ENCODE results near the gene ACTN1. TPM values are rescaled to one million over a fixed set of nuclear protein-coding genes. Genes with fewer than 3 reads are reported as not detected.

ACTN1 gene
- total and polyA plus RNA-seq, 2 of the 8 experiments (the other 6 are each of a cell fraction or from before 2014, with no cell fraction given), result 236 to 262 TPM

DNA sequence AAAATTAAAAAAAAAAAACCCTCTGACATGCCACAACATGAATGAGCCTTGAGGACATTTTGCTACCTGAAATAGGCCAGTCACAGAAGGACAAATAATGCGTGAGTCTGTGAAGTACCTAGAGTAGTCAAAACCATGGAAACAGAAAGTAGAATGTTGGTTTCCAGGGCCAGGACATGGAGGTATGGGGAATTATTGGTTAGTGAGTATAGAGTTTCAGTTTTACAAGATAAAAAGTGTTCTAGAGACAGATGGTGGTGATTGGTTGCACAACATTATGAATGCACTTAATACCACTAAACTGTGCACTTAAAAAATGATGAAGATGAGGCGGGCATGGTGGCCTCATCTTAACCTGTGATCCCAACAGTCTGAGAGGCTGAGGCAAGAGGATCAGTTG, 138.6 kb downstream of the ACTN1 start:
- H3K79me2 ChIP-seq (ENCODE audit: control insufficient read depth in 1 of 2, insufficient read depth in 2 of 2, low read length in 2 of 2), result no peaks in the 10 kb centered on the region
- H3K4ac ChIP-seq (replicated peaks; ENCODE audit: insufficient read length, low read depth, low read length), result no peak overlapping the region
- H2BK15ac ChIP-seq (ENCODE audit: low read length), result no peak overlapping the region
- H3K27ac ChIP-seq (ENCODE audit: low read depth, low read length), result no peak overlapping the region
- no peak overlapping the region for H4K5ac ChIP-seq (ENCODE audit: insufficient read length, low read depth, low read length)
- H3K4me3 ChIP-seq (ENCODE audit: extremely low read depth in 1 of 4, insufficient read depth in 2 of 4, low read depth in 3 of 4, low read length in 4 of 4), result no peak overlapping the region
- no peak overlapping the region for H2AFZ ChIP-seq (ENCODE audit: low read length)
- no peak overlapping the region for H2AK5ac ChIP-seq (ENCODE audit: low read depth, low read length)
- ChIA-PET CTCF (ENCODE audit: partially characterized antibody) (interaction anchor here (1.1 to 5.8 kb wide), 2 partner anchors 12 to 15 kb away, joined by 3 to 47 read pairs; no protein-coding TSS in a partner anchor), POLR2A (ENCODE audit: partially characterized antibody) (interaction anchor here (0.6 kb wide), 1 partner anchor 667 kb away, joined by 3 read pairs; no protein-coding TSS in a partner anchor)
- no peak overlapping the region for H2BK20ac ChIP-seq (ENCODE audit: low read length)
- no peaks in the 10 kb centered on the region for H3K79me1 ChIP-seq (ENCODE audit: low read depth, low read length)
- H3K9me3 ChIP-seq (ENCODE audit: insufficient read depth in 2 of 2, low read depth in 1 of 2, low read length in 1 of 2), result no peaks in the 10 kb centered on the region
- no peak overlapping the region for H3K4me2 ChIP-seq (ENCODE audit: insufficient read depth in 1 of 2, low read depth in 2 of 2, low read length in 2 of 2)
- H4K20me1 ChIP-seq (replicated peaks in 1 of 2; ENCODE audit: control insufficient read depth in 1 of 2, insufficient read depth in 2 of 2, low read length in 2 of 2), result no peaks in the 10 kb centered on the region
- no peak overlapping the region for H3K18ac ChIP-seq (ENCODE audit: extremely low read depth, low read length)
- no peak overlapping the region for H3K23ac ChIP-seq (ENCODE audit: insufficient read length)
- peaks cover 0 to 6% (median 3%) of the 10 kb centered on the region in 4 experiments; a peak in 5 of 7 replicates for H3K4me1 ChIP-seq (replicated peaks in 1 of 4; ENCODE audit: control insufficient read depth in 3 of 4, insufficient read depth in 4 of 4, low read length in 3 of 4)
- H2BK12ac ChIP-seq (ENCODE audit: low read depth, low read length), result no peak overlapping the region
- H3K27me3 ChIP-seq (replicated peaks in 1 of 4; ENCODE audit: control insufficient read depth in 3 of 4, extremely low read depth in 1 of 4, insufficient read depth in 3 of 4, low read length in 3 of 4), result no peaks in the 10 kb centered on the region
- no peak overlapping the region for H2BK120ac ChIP-seq (replicated peaks; ENCODE audit: low read depth, low read length)
- 100% methylated on average over 2 of the region's 2 CpGs; no CpG with 5 or more reads in 1 of the 2 experiments for WGBS, 2 experiments (ENCODE audit: extremely low coverage in 1 of 2, insufficient coverage in 1 of 2, insufficient read length in 1 of 2, insufficient replicate concordance in 2 of 2, low coverage in 1 of 2, low lambda C conversion rate in 2 of 2, missing lambda C conversion rate in 1 of 2)
- H3K56ac ChIP-seq (replicated peaks; ENCODE audit: insufficient read length, low read depth, low read length), result no peak overlapping the region
- H4K8ac ChIP-seq (ENCODE audit: extremely low read depth, insufficient read depth, low read length), result no peak overlapping the region
- no peak for DNase-seq (ENCODE audit: low read depth in 1 of 2, low spot score in 2 of 2)
- peaks cover 5% of the 10 kb centered on the region; the same call in 1 of the 2 replicates for H3K23me2 ChIP-seq (ENCODE audit: low read depth, low read length)
- H3K9ac ChIP-seq (replicated peaks in 1 of 4; ENCODE audit: extremely low read depth in 1 of 4, low read depth in 3 of 4, low read length in 3 of 4), result no peak overlapping the region
- no peak for TF ChIP-seq EZH2 (IDR thresholded peaks at IDR 0.05; ENCODE audit: low read depth, low read length, severe bottlenecking)
- no peak for TF ChIP-seq FOSL1 (IDR thresholded peaks at IDR 0.05; ENCODE audit: insufficient read depth, low read depth, low read length)
- no peak for TF ChIP-seq KDM4A (IDR thresholded peaks at IDR 0.05; ENCODE audit: low read depth, low read length, severe bottlenecking)
- TF ChIP-seq YY1 (IDR thresholded peaks at IDR 0.05; ENCODE audit: low read depth, low read length), result no peak
- H2BK5ac ChIP-seq (ENCODE audit: low read depth, low read length), result no peak overlapping the region
- no peaks in the 10 kb centered on the region; a peak in 1 of 8 replicates for H3K36me3 ChIP-seq (ENCODE audit: control insufficient read depth in 2 of 4, insufficient read depth in 4 of 4, low read length in 3 of 4)
- no peak overlapping the region for H4K91ac ChIP-seq (replicated peaks; ENCODE audit: insufficient read length, low read length)
- no peak for FAIRE-seq
- no peak overlapping the region for H3K14ac ChIP-seq (ENCODE audit: insufficient read length)

Measured in H1 (cell line).